Mesenchymal stem cell (in vitro differentiated cells and primary cell): Measurements from ENCODE around the gene SMAD3.

Source experiments
- DNase-seq: peaks from one replicate; pipeline ENCODE4 v3.0.0-alpha.2; 2013
- H2AFZ ChIP-seq: one replicate; pipeline ENCODE4 v1.6.1; 2013; ENCODE audit warnings: low read depth, mild to moderate bottlenecking, control low read depth, inconsistent platforms, low read length, moderate library complexity
- H2AK5ac ChIP-seq: 2 replicates; pipeline ENCODE4 v1.6.1; 2013; ENCODE audit warnings: low read length, moderate library complexity, mild to moderate bottlenecking, inconsistent platforms; ENCODE audit not compliant: severe bottlenecking
- H2BK120ac ChIP-seq: one replicate; pipeline ENCODE4 v1.6.1; 2013; ENCODE audit warnings: low read depth, mild to moderate bottlenecking, inconsistent platforms, low read length, moderate library complexity
- H2BK12ac ChIP-seq, 2 experiments: one replicate each; pipeline ENCODE4 v1.6.1; 2013; ENCODE audit warnings: inconsistent platforms in 2 of 2, low read length in 2 of 2, mild to moderate bottlenecking in 2 of 2, moderate library complexity in 2 of 2, control low read depth in 1 of 2
- H2BK15ac ChIP-seq: one replicate; pipeline ENCODE4 v1.6.1; 2013; ENCODE audit warnings: mild to moderate bottlenecking, low read depth, inconsistent platforms; ENCODE audit not compliant: poor library complexity, severe bottlenecking
- H2BK5ac ChIP-seq: 2 replicates; pipeline ENCODE4 v1.6.1; 2013; ENCODE audit warnings: low read depth, mild to moderate bottlenecking, low read length, control low read depth, inconsistent platforms; ENCODE audit not compliant: poor library complexity, severe bottlenecking
- H3K14ac ChIP-seq, 2 experiments: one replicate each; pipeline ENCODE4 v1.6.1; 2013; ENCODE audit warnings: inconsistent platforms in 2 of 2, low read length in 2 of 2, control low read depth in 1 of 2, mild to moderate bottlenecking in 1 of 2, moderate library complexity in 1 of 2
- H3K18ac ChIP-seq, 2 experiments: one replicate each; pipeline ENCODE4 v1.6.1; 2013; ENCODE audit warnings: inconsistent platforms in 2 of 2, low read length in 2 of 2, control low read depth in 1 of 2, low read depth in 1 of 2, mild to moderate bottlenecking in 1 of 2
- H3K23ac ChIP-seq, 2 experiments: one replicate each; pipeline ENCODE4 v1.6.1; 2013; ENCODE audit warnings: inconsistent platforms in 2 of 2, low read length in 2 of 2, mild to moderate bottlenecking in 2 of 2, moderate library complexity in 2 of 2, control low read depth in 1 of 2
- H3K27ac ChIP-seq: 2 replicates; pipeline ENCODE4 v1.5.1; 2013; ENCODE audit warnings: mild to moderate bottlenecking, moderate library complexity, low read length, control low read depth, inconsistent platforms; ENCODE audit not compliant: poor library complexity, severe bottlenecking
- H3K27me3 ChIP-seq, 2 experiments: 2 replicates each; pipeline versions ENCODE4 v1.6.1 to v1.7.0; 2013; ENCODE audit warnings: low read length in 2 of 2, mild to moderate bottlenecking in 2 of 2, moderate library complexity in 2 of 2, control low read depth in 1 of 2, inconsistent platforms in 1 of 2; ENCODE audit not compliant: control insufficient read depth in 1 of 2, insufficient read depth in 1 of 2
- H3K36me3 ChIP-seq, 2 experiments: 2 replicates each; pipeline versions ENCODE4 v1.6.1 to v1.7.0; 2013; ENCODE audit warnings: low read length in 2 of 2, control low read depth in 1 of 2, inconsistent platforms in 1 of 2, low read depth in 1 of 2, mild to moderate bottlenecking in 1 of 2; ENCODE audit not compliant: insufficient read depth in 2 of 2, control insufficient read depth in 1 of 2
- H3K4ac ChIP-seq, 2 experiments: one replicate each; pipeline ENCODE4 v1.6.1; 2013; ENCODE audit warnings: inconsistent platforms in 2 of 2, low read length in 2 of 2, mild to moderate bottlenecking in 2 of 2, moderate library complexity in 2 of 2, control low read depth in 1 of 2, low read depth in 1 of 2
- H3K4me1 ChIP-seq: 2 replicates; pipeline ENCODE4 v1.6.1; 2013; ENCODE audit warnings: low read depth, low read length, control low read depth; ENCODE audit not compliant: control insufficient read depth, insufficient read depth
- H3K4me2 ChIP-seq: 2 replicates; pipeline ENCODE4 v1.6.1; 2013; ENCODE audit warnings: low read length, mild to moderate bottlenecking, inconsistent platforms; ENCODE audit not compliant: poor library complexity, severe bottlenecking
- H3K4me3 ChIP-seq, 2 experiments: 2 replicates each; pipeline versions ENCODE4 v1.5.1 to v1.7.0; 2013; ENCODE audit warnings: low read length in 2 of 2, mild to moderate bottlenecking in 2 of 2, control low read depth in 1 of 2, low read depth in 1 of 2; ENCODE audit not compliant: insufficient read depth in 1 of 2
- H3K79me1 ChIP-seq: replicated peaks from 2 replicates; pipeline ENCODE4 v1.6.1; 2013; ENCODE audit warnings: mild to moderate bottlenecking, control low read depth, low read length, inconsistent platforms; ENCODE audit not compliant: poor library complexity, severe bottlenecking
- H3K9ac ChIP-seq: 2 replicates; pipeline ENCODE4 v1.7.0; 2013; ENCODE audit warnings: mild to moderate bottlenecking, low read length, moderate library complexity
- H3K9me3 ChIP-seq: 2 replicates; pipeline ENCODE4 v1.7.0; 2013; ENCODE audit warnings: mild to moderate bottlenecking, low read length; ENCODE audit not compliant: control insufficient read depth
- H4K8ac ChIP-seq: one replicate; pipeline ENCODE4 v1.6.1; 2013; ENCODE audit warnings: inconsistent platforms, mild to moderate bottlenecking, low read length, moderate library complexity
- H4K91ac ChIP-seq: one replicate; pipeline ENCODE4 v1.6.1; 2013; ENCODE audit warnings: mild to moderate bottlenecking, low read length, inconsistent platforms
- WGBS: methylation state at CpG from one replicate; pipeline ENCODE4 v1.1.7; 2013; ENCODE audit warnings: mixed read lengths; 5-methylcytosine and 5-hydroxymethylcytosine counted together

Gene SMAD3

GRCh38 chr15:67178569-67179210 is 113.3 kb downstream of the SMAD3 start:
- Histone ChIP-seq H4K91ac (peak overlapping the region; percentile 70), H3K79me1 (peaks cover 8% of the 10 kb centered on the region), H3K4ac (peak overlapping the region; percentile 32 to 68), H2BK15ac (no peak overlapping the region), H2BK12ac (peak overlapping the region in 1 of 2 experiments; percentile 72), H3K27me3 (no peaks in the 10 kb centered on the region), H4K8ac (no peak overlapping the region), H3K27ac (peak overlapping the region; percentile 77), H3K23ac (no peak overlapping the region), H3K14ac (no peak overlapping the region), H2AFZ (no peak overlapping the region), H3K36me3 (peaks cover 33 to 79% of the 10 kb centered on the region in 2 experiments), H3K9ac (peak overlapping the region; percentile 59), H3K18ac (peak overlapping the region; percentile 85 to 90), H3K4me2 (no peak overlapping the region), H2BK120ac (no peak overlapping the region), H2BK5ac (no peak overlapping the region), H2AK5ac (peak overlapping the region; percentile 90), H3K4me3 (no peak overlapping the region), H3K4me1 (peaks cover 44% of the 10 kb centered on the region), H3K9me3 (no peaks in the 10 kb centered on the region)
- DNase-seq, result peak; percentile 98
- 6% methylated on average over 11 of the region's 11 CpGs for WGBS

GRCh38 chr15:67179411-67179995 is 114.1 kb downstream of the SMAD3 start:
- no peak for DNase-seq
- Histone ChIP-seq H3K14ac (peak overlapping the region in 1 of 2 experiments; percentile 97), H2BK120ac (no peak overlapping the region), H3K18ac (peak overlapping the region; percentile 34 to 90), H2AK5ac (peak overlapping the region; percentile 71), H3K9ac (no peak overlapping the region), H2BK15ac (no peak overlapping the region), H3K4me3 (no peak overlapping the region), H3K9me3 (no peaks in the 10 kb centered on the region), H3K79me1 (peaks cover 8% of the 10 kb centered on the region), H3K27ac (peak overlapping the region; percentile 77), H3K4ac (peak overlapping the region in 1 of 2 experiments; percentile 63), H3K23ac (peak overlapping the region in 1 of 2 experiments; percentile 38), H2AFZ (no peak overlapping the region), H2BK5ac (no peak overlapping the region), H4K8ac (peak overlapping the region; percentile 45), H3K27me3 (no peaks in the 10 kb centered on the region), H3K4me1 (peaks cover 38% of the 10 kb centered on the region), H2BK12ac (peak overlapping the region; percentile 2 to 63), H3K36me3 (peaks cover 31 to 76% of the 10 kb centered on the region in 2 experiments), H4K91ac (peak overlapping the region; percentile 8), H3K4me2 (no peak overlapping the region)
- 91% methylated on average over 9 of the region's 9 CpGs for WGBS

GRCh38 chr15:67180035-67180434 is 114.6 kb downstream of the SMAD3 start:
- Histone ChIP-seq H3K4me3 (no peak overlapping the region), H2BK12ac (peak overlapping the region; percentile 2 to 51)
- 97% methylated on average over 11 of the region's 11 CpGs for WGBS

GRCh38 chr15:67180514-67181191 is 115.3 kb downstream of the SMAD3 start:
- no peak for DNase-seq
- Histone ChIP-seq H3K27me3 (no peaks in the 10 kb centered on the region), H3K23ac (no peak overlapping the region), H2BK15ac (no peak overlapping the region), H3K18ac (peak overlapping the region; percentile 34 to 56), H4K91ac (no peak overlapping the region), H3K79me1 (peaks cover 8% of the 10 kb centered on the region), H3K4ac (peak overlapping the region in 1 of 2 experiments; percentile 54), H2BK5ac (no peak overlapping the region), H4K8ac (no peak overlapping the region), H3K9me3 (no peaks in the 10 kb centered on the region), H3K9ac (no peak overlapping the region), H3K4me2 (no peak overlapping the region), H3K36me3 (peaks cover 36 to 76% of the 10 kb centered on the region in 2 experiments), H2AFZ (no peak overlapping the region), H3K4me3 (no peak overlapping the region), H3K27ac (no peak overlapping the region), H2BK12ac (no peak overlapping the region), H3K14ac (peak overlapping the region in 1 of 2 experiments; percentile 23), H2BK120ac (no peak overlapping the region), H2AK5ac (peak overlapping the region; percentile 61), H3K4me1 (peaks cover 35% of the 10 kb centered on the region)
- WGBS, result 98% methylated on average over 9 of the region's 10 CpGs

More at GRCh38 chr15:67180035-67180434, 114.6 kb downstream of the SMAD3 start:
- peak overlapping the region; percentile 34 to 90 for H3K18ac ChIP-seq
- H3K79me1 ChIP-seq, result peaks cover 8% of the 10 kb centered on the region
- H2AK5ac ChIP-seq, result peak overlapping the region; percentile 71
- DNase-seq, result no peak
- H2AFZ ChIP-seq, result no peak overlapping the region
- H2BK120ac ChIP-seq, result no peak overlapping the region
- H3K9ac ChIP-seq, result no peak overlapping the region
- H3K14ac ChIP-seq, result peak overlapping the region in 1 of 2 experiments; percentile 64
- H2BK5ac ChIP-seq, result no peak overlapping the region
- peak overlapping the region in 1 of 2 experiments; percentile 63 for H3K4ac ChIP-seq
- peaks cover 34% of the 10 kb centered on the region for H3K4me1 ChIP-seq
- H2BK15ac ChIP-seq, result peak overlapping the region; percentile 34
- no peak overlapping the region for H3K23ac ChIP-seq
- H3K27ac ChIP-seq, result no peak overlapping the region
- H3K4me2 ChIP-seq, result no peak overlapping the region
- H3K27me3 ChIP-seq, result no peaks in the 10 kb centered on the region
- peaks cover 36 to 76% of the 10 kb centered on the region in 2 experiments for H3K36me3 ChIP-seq
- H3K9me3 ChIP-seq, result no peaks in the 10 kb centered on the region
- H4K91ac ChIP-seq, result peak overlapping the region; percentile 67
- H4K8ac ChIP-seq, result peak overlapping the region; percentile 45
